Testis (tissue), 3 donors: Measurements from ENCODE around the gene TRMT44. TPM values are rescaled to one million over a fixed set of nuclear protein-coding genes. Genes with fewer than 3 reads are reported as not detected.

Experiments
- DNase-seq: peaks from one replicate; pipeline ENCODE4 v3.0.0-alpha.2; 2019
- H3K27ac ChIP-seq, 2 donors: fragments of 200-600 bp; sonication (generic); one replicate each; pipeline ENCODE4 v1.5.1; 2019
- H3K27me3 ChIP-seq: fragments of 200-600 bp; sonication (generic); one replicate; pipeline ENCODE4 v1.5.1; 2019
- H3K36me3 ChIP-seq: fragments of 200-600 bp; sonication (generic); one replicate; pipeline ENCODE4 v1.5.1; 2017; ENCODE audit warnings: low read depth; ENCODE audit errors: missing control alignments
- H3K4me1 ChIP-seq: fragments of 200-600 bp; sonication (generic); one replicate; pipeline ENCODE4 v1.5.1; 2019
- H3K4me3 ChIP-seq, 2 donors: fragments of 200-600 bp; sonication (generic); one replicate each; pipeline ENCODE4 v1.5.1; 2017 to 2019
- H3K9me3 ChIP-seq: fragments of 200-600 bp; sonication (generic); one replicate; pipeline ENCODE4 v1.5.1; 2017
- CTCF ChIP-seq, 3 experiments: fragments of 450-650 bp in 2 of 3; fragments of 200-600 bp in 1 of 3; sonication (generic) in 1 of 3; IDR thresholded peaks; one replicate each; pipeline ENCODE4 v1.5.1; 2016 to 2019; ENCODE audit warnings: antibody characterized with exemption in 3 of 3, mild to moderate bottlenecking in 2 of 3, moderate library complexity in 1 of 3
- POLR2A ChIP-seq: fragments of 450-650 bp; IDR thresholded peaks from one replicate; pipeline ENCODE4 v1.6.1; 2017; ENCODE audit warnings: antibody characterized with exemption, mild to moderate bottlenecking, moderate library complexity
- WGBS, 2 donors: methylation state at CpG; one replicate each; pipeline ENCODE4 v1.1.5; 2018; 5-methylcytosine and 5-hydroxymethylcytosine counted together
- intact Hi-C: fragments of 100-400 bp; cut with DNase I; formaldehyde crosslinking; loops from one replicate; pipeline ENCODE4 v1.15.1; 2023; ENCODE audit warnings: low total_unique reads
- polyA plus RNA-seq: library from polyadenylated mRNA; stranded (reverse); fragments of 350-450 nt; fragmentation: Illumina TruSeq; extraction: RNeasy Lipid Tissue Mini Kit (QIAGEN cat#74804); gene quantifications from one replicate; pipeline ENCODE4 v1.2.3, GENCODE V29; 2014; ENCODE audit warnings: low read depth, low replicate concordance; ENCODE audit not compliant: insufficient read depth
- total RNA-seq, 2 donors: library from RNA; depleted of rRNA; stranded (reverse); fragments of >200 nt; gene quantifications; one replicate each; pipeline ENCODE4 v1.2.3, GENCODE V29; 2016

Gene TRMT44
- total and polyA plus RNA-seq, 3 donors from 2014 or later, result 20.9 to 52.7 (median 41.3) TPM

- Histone ChIP-seq H3K36me3 (no peaks in the 10 kb centered on the region), H3K4me1 (peaks cover 11% of the 10 kb centered on the region), H3K4me3 (no peak overlapping the region), H3K9me3 (no peaks in the 10 kb centered on the region), H3K27ac (no peak overlapping the region), H3K27me3 (no peaks in the 10 kb centered on the region)
- DNase-seq, result no peak
- TF ChIP-seq POLR2A (no peak), CTCF (IDR thresholded peaks at IDR 0.05) (no peak)
- WGBS, 2 donors, result 67 to 72% methylated on average over 4 of the region's 4 CpGs
- intact Hi-C loops, result no loop called here
Measured at GRCh38 chr4:8422327-8422726, 18.2 kb upstream of the TRMT44 start.

- Histone ChIP-seq H3K27me3 (no peaks in the 10 kb centered on the region), H3K27ac (no peak overlapping the region), H3K4me1 (peaks cover 13% of the 10 kb centered on the region), H3K9me3 (no peaks in the 10 kb centered on the region), H3K36me3 (no peaks in the 10 kb centered on the region), H3K4me3 (no peak overlapping the region)
- intact Hi-C loops, result no loop called here
- 81 to 84% methylated on average over 5 of the region's 5 CpGs for WGBS, 2 donors
- DNase-seq, result no peak
- TF ChIP-seq POLR2A, result no peak
- TF ChIP-seq CTCF (IDR thresholded peaks at IDR 0.05), result no peak
Measured at GRCh38 chr4:8422786-8423185, 17.8 kb upstream of the TRMT44 start.

- no peaks in the 10 kb centered on the region for H3K27me3 ChIP-seq
- H3K4me3 ChIP-seq, result peak overlapping the region in 1 of 2 donors; percentile 83
- DNase-seq, result no peak
- intact Hi-C loops, result no loop called here
- H3K27ac ChIP-seq, result no peak overlapping the region
- 75 to 81% methylated on average over 15 to 17 of the region's 17 CpGs for WGBS, 2 donors
- H3K9me3 ChIP-seq, result no peaks in the 10 kb centered on the region
- TF ChIP-seq POLR2A (no peak), CTCF (IDR thresholded peaks at IDR 0.05) (no peak)
- H3K36me3 ChIP-seq, result no peaks in the 10 kb centered on the region
- H3K4me1 ChIP-seq, result peaks cover 14% of the 10 kb centered on the region
Measured at GRCh38 chr4:8427262-8427661, 13.3 kb upstream of the TRMT44 start.

GRCh38 chr4:8427761-8428287 lies 12.8 kb upstream of the TRMT44 start:
- intact Hi-C loops, result no loop called here
- peak overlapping the region; percentile 83 to 98 for H3K4me3 ChIP-seq
- H3K4me1 ChIP-seq, result peaks cover 20% of the 10 kb centered on the region
- no peak for DNase-seq
- peak overlapping the region; percentile 60 to 83 for H3K27ac ChIP-seq
- H3K9me3 ChIP-seq, result no peaks in the 10 kb centered on the region
- no peaks in the 10 kb centered on the region for H3K27me3 ChIP-seq
- TF ChIP-seq CTCF (IDR thresholded peaks at IDR 0.05) (no peak), POLR2A (no peak)
- WGBS, 2 donors, result 0 to 2% methylated on average over 2 to 21 of the region's 21 CpGs
- H3K36me3 ChIP-seq, result no peaks in the 10 kb centered on the region
